Spleen (tissue), 11 donors: ENCODE results near the gene MED27. TPM values are rescaled to one million over a fixed set of nuclear protein-coding genes. Genes with fewer than 3 reads are reported as not detected.
A peak's percentile ranks its signal among the peaks of the same experiment; 100 is the strongest.

ENCODE experiments used
- DNase-seq: peaks from one replicate; pipeline ENCODE4 v3.0.0-alpha.2; 2020
- H3K27ac ChIP-seq, 8 donors: fragments of 200-600 bp; sonication (generic) in 7 of 8; 1 replicate in 4 of 8; 2 replicates in 4 of 8; pipeline versions ENCODE4 v1.5.0 to v1.8.0; 2016 to 2021; ENCODE audit warnings: inconsistent platforms in 4 of 8, mild to moderate bottlenecking in 4 of 8, moderate library complexity in 1 of 8
- H3K27me3 ChIP-seq, 7 donors: fragments of 200-600 bp; sonication (generic) in 6 of 7; replicated peaks in 1 of 7; 1 replicate in 4 of 7; 2 replicates in 3 of 7; pipeline versions ENCODE4 v1.5.0 to v1.8.0; 2016 to 2021; ENCODE audit warnings: inconsistent platforms in 3 of 7, mild to moderate bottlenecking in 1 of 7
- H3K36me3 ChIP-seq, 6 donors: fragments of 200-600 bp; sonication (generic) in 5 of 6; 1 replicate in 4 of 6; 2 replicates in 2 of 6; pipeline versions ENCODE4 v1.5.0 to v1.8.0; 2016 to 2021; ENCODE audit warnings: inconsistent platforms in 2 of 6
- H3K4me1 ChIP-seq, 6 donors: fragments of 200-600 bp; sonication (generic) in 5 of 6; 1 replicate in 3 of 6; 2 replicates in 3 of 6; pipeline versions ENCODE4 v1.5.0 to v1.8.0; 2016 to 2021; ENCODE audit warnings: inconsistent platforms in 3 of 6
- H3K4me3 ChIP-seq, 8 donors: fragments of 200-600 bp; sonication (generic) in 7 of 8; 1 replicate in 4 of 8; 2 replicates in 4 of 8; pipeline versions ENCODE4 v1.5.0 to v1.8.0; 2016 to 2021; ENCODE audit warnings: inconsistent platforms in 4 of 8, mild to moderate bottlenecking in 4 of 8, moderate library complexity in 2 of 8
- H3K9me3 ChIP-seq, 8 donors: fragments of 200-600 bp; sonication (generic) in 7 of 8; 1 replicate in 4 of 8; 2 replicates in 4 of 8; pipeline versions ENCODE4 v1.5.0 to v1.8.0; 2016 to 2021; ENCODE audit warnings: inconsistent platforms in 4 of 8
- POLR2A ChIP-seq, 3 donors: fragments of 450-650 bp; IDR thresholded peaks; one replicate each; pipeline ENCODE4 v1.5.1; 2017; ENCODE audit warnings: antibody characterized with exemption in 3 of 3, mild to moderate bottlenecking in 1 of 3
- POLR2AphosphoS5 ChIP-seq, 3 donors: sonication (generic); formaldehyde crosslinking; IDR thresholded peaks; one replicate each; pipeline ENCODE4 v1.5.1; 2017; ENCODE audit warnings: antibody characterized with exemption in 3 of 3
- WGBS, 5 donors: extraction: QIAGEN DNeasy Blood & Tissue Kit in 3 of 5; methylation state at CpG; one replicate each; pipeline versions ENCODE4 v1.1.5 to v1.1.7; 2013 to 2018; 5-methylcytosine and 5-hydroxymethylcytosine counted together
- intact Hi-C: fragments of 100-400 bp; cut with DNase I; formaldehyde crosslinking; loops from one replicate; pipeline ENCODE4 v1.15.0; 2023; ENCODE audit warnings: low total_unique reads
- polyA plus RNA-seq, 3 donors: library from polyadenylated mRNA; stranded (reverse); fragments of 200-250 nt; gene quantifications; one replicate each; pipeline ENCODE4 v1.2.1, GENCODE V29; 2013
- total RNA-seq, 7 donors: library from RNA; depleted of rRNA in 3 of 7; stranded (reverse); fragments of >200 nt in 3 of 7; fragmentation: NEBNext Ultra II Directional in 4 of 7; extraction: Animal tissue kit (Norgen Biotek cat#: 25700) in 4 of 7; gene quantifications; one replicate each; pipeline versions ENCODE4 v1.1.0 to v1.2.1, GENCODE V29; 2016 to 2021
- TF ChIP-seq, protein P1 (sequence below), 11 experiments: fragments of 200-600 bp in 7 of 11; fragments of 450-650 bp in 4 of 11; sonication (generic) in 4 of 11; IDR thresholded peaks in 8 of 11; conservative IDR thresholded peaks in 3 of 11; 1 replicate in 7 of 11; 2 replicates in 4 of 11; pipeline versions ENCODE4 v1.4.0 to v1.8.0; 2016 to 2021; ENCODE audit warnings: antibody characterized with exemption in 11 of 11, inconsistent platforms in 4 of 11, mild to moderate bottlenecking in 1 of 11
- donor health status: healthy with polysubstance abuse.
- donor health status: DM: no; HTN: no; CAD: no; lungs with moderate emphysema.
- donor health status: DM: no; HTN: no; CAD: no.
- donor health status: Bipolar disorder and iron deficiency.
- donor health status: healthy.
- donor health status: DM: no; HTN: no; CAD: no.
- donor health status: DM: yes; HTN: yes; CAD: no.

MED27 gene
- total and polyA plus RNA-seq, 10 donors, result 13.1 to 22.4 (median 16.0) TPM

DNA sequence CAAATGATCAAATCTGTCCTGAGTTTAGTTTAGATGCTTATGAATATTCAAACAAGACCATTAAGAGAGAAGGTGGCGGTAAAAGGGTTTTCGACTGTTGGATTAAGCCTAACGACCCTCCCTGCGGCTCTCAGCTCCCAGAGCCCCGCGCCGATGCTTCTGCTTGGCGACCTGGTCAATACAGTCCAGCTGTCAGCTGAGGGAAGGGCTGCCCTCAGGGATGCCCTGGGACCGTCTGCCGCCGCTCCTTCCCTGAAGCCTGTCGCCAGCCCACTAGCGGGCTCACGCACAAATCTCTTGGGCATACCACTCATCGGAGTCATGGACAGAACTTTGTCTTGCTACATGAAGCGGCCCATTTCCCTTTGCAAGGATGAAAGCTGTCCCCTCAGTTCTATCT is 203.2 kb downstream of the MED27 start:
- Histone ChIP-seq H3K4me3 (no peak overlapping the region), H3K9me3 (no peaks in the 10 kb centered on the region), H3K27me3 (no peaks in the 10 kb centered on the region), H3K36me3 (peaks cover 0 to 80% (median 3%) of the 10 kb centered on the region in 6 donors), H3K4me1 (peaks cover 0 to 7% (median 0%) of the 10 kb centered on the region in 6 donors), H3K27ac (no peak overlapping the region)
- WGBS, 5 donors, result 89 to 97% (median 96%) methylated on average over 13 to 16 of the region's 16 CpGs
- intact Hi-C loops, result no loop called here
- TF ChIP-seq POLR2AphosphoS5 (IDR thresholded peaks at IDR 0.05) (no peak), POLR2A (IDR thresholded peaks at IDR 0.05) (no peak)
- DNase-seq, result peak; percentile 60

DNA sequence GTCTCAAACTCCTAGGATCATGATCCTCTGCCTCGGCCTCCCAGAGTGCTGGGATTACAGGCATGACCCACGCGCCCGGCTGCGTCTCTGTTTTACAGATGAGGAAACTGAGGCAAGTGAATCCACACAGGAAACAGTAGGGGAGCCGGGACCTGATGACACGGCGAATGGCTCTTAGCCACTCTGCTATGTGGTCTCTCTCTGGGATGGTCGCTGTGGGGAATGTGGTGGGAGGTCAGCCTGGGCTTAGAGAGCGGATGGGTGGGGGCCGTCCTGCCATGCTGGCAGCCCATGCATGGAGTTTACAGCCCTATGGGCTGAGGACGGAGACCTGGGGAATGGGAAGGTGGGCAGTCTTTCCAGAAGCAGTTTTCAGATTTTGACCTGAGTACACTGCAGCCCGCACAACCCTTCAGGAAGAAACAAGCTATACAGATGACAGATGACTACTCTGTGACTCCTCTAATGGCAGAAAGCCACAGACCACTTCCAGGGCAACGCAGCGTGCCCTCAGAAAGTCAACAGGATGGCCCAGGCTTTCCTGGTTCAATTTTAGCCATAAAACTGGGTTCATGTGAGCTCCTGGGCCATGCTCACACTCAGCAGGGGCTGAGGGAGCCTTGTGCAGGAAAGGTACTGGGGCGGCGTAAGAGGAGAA is 203.7 kb downstream of the MED27 start:
- intact Hi-C loops, result no loop called here
- no peak overlapping the region for H3K27ac ChIP-seq
- H3K4me1 ChIP-seq, result peaks cover 0 to 2% (median 0%) of the 10 kb centered on the region in 6 donors
- no peak for TF ChIP-seq POLR2AphosphoS5 (IDR thresholded peaks at IDR 0.05)
- TF ChIP-seq, protein P1, sequence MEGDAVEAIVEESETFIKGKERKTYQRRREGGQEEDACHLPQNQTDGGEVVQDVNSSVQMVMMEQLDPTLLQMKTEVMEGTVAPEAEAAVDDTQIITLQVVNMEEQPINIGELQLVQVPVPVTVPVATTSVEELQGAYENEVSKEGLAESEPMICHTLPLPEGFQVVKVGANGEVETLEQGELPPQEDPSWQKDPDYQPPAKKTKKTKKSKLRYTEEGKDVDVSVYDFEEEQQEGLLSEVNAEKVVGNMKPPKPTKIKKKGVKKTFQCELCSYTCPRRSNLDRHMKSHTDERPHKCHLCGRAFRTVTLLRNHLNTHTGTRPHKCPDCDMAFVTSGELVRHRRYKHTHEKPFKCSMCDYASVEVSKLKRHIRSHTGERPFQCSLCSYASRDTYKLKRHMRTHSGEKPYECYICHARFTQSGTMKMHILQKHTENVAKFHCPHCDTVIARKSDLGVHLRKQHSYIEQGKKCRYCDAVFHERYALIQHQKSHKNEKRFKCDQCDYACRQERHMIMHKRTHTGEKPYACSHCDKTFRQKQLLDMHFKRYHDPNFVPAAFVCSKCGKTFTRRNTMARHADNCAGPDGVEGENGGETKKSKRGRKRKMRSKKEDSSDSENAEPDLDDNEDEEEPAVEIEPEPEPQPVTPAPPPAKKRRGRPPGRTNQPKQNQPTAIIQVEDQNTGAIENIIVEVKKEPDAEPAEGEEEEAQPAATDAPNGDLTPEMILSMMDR (IDR thresholded peaks at IDR 0.05 in 8 of 11, conservative IDR thresholded peaks at IDR 0.05 in 3 of 11), result no peak
- no peaks in the 10 kb centered on the region for H3K9me3 ChIP-seq
- H3K36me3 ChIP-seq, result peaks cover 0 to 86% (median 3%) of the 10 kb centered on the region in 6 donors
- WGBS, 5 donors, result 81 to 86% (median 82%) methylated on average over 16 to 17 of the region's 17 CpGs
- peak; percentile 36 for DNase-seq
- H3K4me3 ChIP-seq, result no peak overlapping the region
- no peaks in the 10 kb centered on the region for H3K27me3 ChIP-seq

DNA sequence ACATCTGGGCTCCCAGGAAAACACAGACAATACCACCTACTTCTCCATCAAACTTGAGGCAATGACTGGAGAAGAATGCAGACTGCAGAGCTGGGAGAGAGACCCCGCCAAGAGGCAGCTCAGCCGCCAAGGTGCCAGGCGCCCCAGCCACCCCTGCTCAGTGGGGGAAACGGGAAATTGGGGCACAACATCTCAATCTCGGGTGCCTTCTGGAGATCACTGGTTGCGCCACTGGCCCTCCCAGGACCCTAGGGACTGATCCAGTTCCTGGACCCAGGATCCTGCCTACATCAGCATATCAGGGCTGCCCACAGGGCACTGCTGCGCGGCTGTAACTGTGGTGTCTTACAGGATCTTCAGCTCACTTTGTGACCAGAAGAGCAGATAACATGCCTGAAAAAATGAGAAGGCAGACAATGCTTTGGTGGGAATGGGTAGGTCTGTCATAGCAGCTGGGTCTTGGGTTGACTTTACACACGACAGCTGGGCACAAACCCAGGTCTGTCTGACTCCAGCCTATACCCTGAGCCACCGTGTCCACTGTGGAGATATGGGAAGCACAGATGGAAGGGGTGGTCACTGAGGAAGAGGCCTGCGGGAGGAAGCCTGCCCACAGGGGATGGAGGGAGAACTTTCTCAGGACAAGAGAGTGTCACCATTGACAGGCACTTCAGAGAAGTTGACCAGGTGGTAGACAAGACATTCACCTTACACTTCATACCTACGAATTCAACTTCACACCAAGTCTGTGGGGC is 204.6 kb downstream of the MED27 start:
- TF ChIP-seq, protein P1 (IDR thresholded peaks at IDR 0.05 in 8 of 11, conservative IDR thresholded peaks at IDR 0.05 in 3 of 11), result no peak
- TF ChIP-seq POLR2AphosphoS5 (IDR thresholded peaks at IDR 0.05), result no peak
- TF ChIP-seq POLR2A (IDR thresholded peaks at IDR 0.05), result no peak
- Histone ChIP-seq H3K4me3 (no peak overlapping the region), H3K4me1 (no peaks in the 10 kb centered on the region), H3K27me3 (no peaks in the 10 kb centered on the region), H3K9me3 (no peaks in the 10 kb centered on the region), H3K27ac (no peak overlapping the region), H3K36me3 (peaks cover 0 to 93% (median 3%) of the 10 kb centered on the region in 6 donors)
- WGBS, 5 donors, result 90 to 96% (median 94%) methylated on average over 10 to 12 of the region's 12 CpGs
- DNase-seq, result peak; percentile 25
- intact Hi-C loops, result no loop called here

DNA sequence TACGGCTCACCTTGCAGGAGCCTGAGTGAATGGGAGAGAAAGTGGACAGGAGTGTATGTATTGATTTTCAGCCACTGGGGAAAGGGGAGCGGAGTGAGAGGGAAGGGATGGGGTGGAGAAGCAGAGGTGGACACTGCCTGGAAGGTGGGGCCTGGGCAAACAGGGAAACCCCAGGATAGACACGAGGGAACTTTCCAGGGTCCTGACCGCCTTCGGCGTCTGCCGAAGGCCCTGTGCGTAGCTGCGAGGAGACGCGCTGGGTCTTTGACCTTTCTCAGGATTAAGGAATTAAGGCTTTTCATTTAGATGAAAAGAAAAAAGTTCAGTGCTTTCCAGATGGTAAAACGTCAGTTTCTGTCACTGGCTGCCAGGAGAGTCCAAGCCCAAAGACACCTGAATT is 205.2 kb downstream of the MED27 start:
- H3K36me3 ChIP-seq, result peaks cover 0 to 88% (median 3%) of the 10 kb centered on the region in 6 donors
- DNase-seq, result peak; percentile 19
- no peaks in the 10 kb centered on the region for H3K4me1 ChIP-seq
- no peaks in the 10 kb centered on the region for H3K27me3 ChIP-seq
- no peak for TF ChIP-seq POLR2AphosphoS5 (IDR thresholded peaks at IDR 0.05)
- TF ChIP-seq POLR2A (IDR thresholded peaks at IDR 0.05), result no peak
- TF ChIP-seq, protein P1 (IDR thresholded peaks at IDR 0.05 in 8 of 11, conservative IDR thresholded peaks at IDR 0.05 in 3 of 11), result no peak
- H3K9me3 ChIP-seq, result no peaks in the 10 kb centered on the region
- 92 to 96% (median 94%) methylated on average over 12 of the region's 12 CpGs for WGBS, 5 donors
- H3K27ac ChIP-seq, result no peak overlapping the region
- H3K4me3 ChIP-seq, result no peak overlapping the region
- intact Hi-C loops, result no loop called here
